Measurements from ENCODE around the gene TOX4.

TOX4 gene

GRCh38 chr14:21454843-21455544 lies 22.0 kb upstream of the TOX4 start:
- Histone ChIP-seq H3K4ac (ENCODE audit: low read depth in 1 of 2, low read length in 2 of 2) (no peak overlapping the region), H3K27ac (ENCODE audit: low read length, poor library complexity, severe bottlenecking) (peak overlapping the region; percentile 83), H2AK5ac (ENCODE audit: low read length, severe bottlenecking) (no peak overlapping the region), H3K4me2 (ENCODE audit: low read length, poor library complexity, severe bottlenecking) (peak overlapping the region; percentile 95), H2BK5ac (ENCODE audit: low read depth, low read length, poor library complexity, severe bottlenecking) (no peak overlapping the region), H3K9me3 (ENCODE audit: control insufficient read depth, low read length) (no peaks in the 10 kb centered on the region), H3K9ac (ENCODE audit: low read length) (peak overlapping the region; percentile 100), H3K79me1 (replicated peaks; ENCODE audit: low read length, poor library complexity, severe bottlenecking) (no peaks in the 10 kb centered on the region), H3K18ac (ENCODE audit: low read depth in 1 of 2, low read length in 2 of 2) (no peak overlapping the region), H4K8ac (ENCODE audit: low read length) (no peak overlapping the region), H3K36me3 (ENCODE audit: control insufficient read depth in 1 of 2, insufficient read depth in 2 of 2, low read depth in 1 of 2, low read length in 2 of 2) (peaks cover 2 to 25% of the 10 kb centered on the region in 2 experiments), H3K4me1 (ENCODE audit: control insufficient read depth, insufficient read depth, low read depth, low read length) (peaks cover 6% of the 10 kb centered on the region), H2AFZ (ENCODE audit: low read depth, low read length) (no peak overlapping the region), H3K27me3 (ENCODE audit: control insufficient read depth in 1 of 2, insufficient read depth in 1 of 2, low read length in 2 of 2) (no peaks in the 10 kb centered on the region), H3K14ac (ENCODE audit: low read length in 2 of 2) (peak overlapping the region in 1 of 2 experiments; percentile 41), H4K91ac (ENCODE audit: low read length) (no peak overlapping the region), H3K23ac (ENCODE audit: low read length in 2 of 2) (no peak overlapping the region), H2BK12ac (ENCODE audit: low read length in 2 of 2) (no peak overlapping the region), H2BK120ac (ENCODE audit: low read depth, low read length) (no peak overlapping the region), H2BK15ac (ENCODE audit: low read depth, poor library complexity, severe bottlenecking) (no peak overlapping the region), H3K4me3 (ENCODE audit: insufficient read depth in 1 of 2, low read depth in 1 of 2, low read length in 2 of 2) (peak overlapping the region; percentile 49 to 96)
- 55% methylated on average over 15 of the region's 15 CpGs for WGBS
- DNase-seq: peak; percentile 15

GRCh38 chr14:21455592-21455911 lies 21.4 kb upstream of the TOX4 start:
- Histone ChIP-seq H3K79me1 (replicated peaks; ENCODE audit: low read length, poor library complexity, severe bottlenecking) (no peaks in the 10 kb centered on the region), H3K4ac (ENCODE audit: low read depth in 1 of 2, low read length in 2 of 2) (peak overlapping the region in 1 of 2 experiments; percentile 97), H3K9ac (ENCODE audit: low read length) (peak overlapping the region; percentile 100), H3K36me3 (ENCODE audit: control insufficient read depth in 1 of 2, insufficient read depth in 2 of 2, low read depth in 1 of 2, low read length in 2 of 2) (peaks cover 4 to 28% of the 10 kb centered on the region in 2 experiments), H3K4me3 (ENCODE audit: insufficient read depth in 1 of 2, low read depth in 1 of 2, low read length in 2 of 2) (peak overlapping the region; percentile 87 to 96), H3K4me2 (ENCODE audit: low read length, poor library complexity, severe bottlenecking) (peak overlapping the region; percentile 95), H4K8ac (ENCODE audit: low read length) (no peak overlapping the region), H2BK120ac (ENCODE audit: low read depth, low read length) (peak overlapping the region; percentile 52), H2BK5ac (ENCODE audit: low read depth, low read length, poor library complexity, severe bottlenecking) (no peak overlapping the region), H4K91ac (ENCODE audit: low read length) (no peak overlapping the region), H3K27me3 (ENCODE audit: control insufficient read depth in 1 of 2, insufficient read depth in 1 of 2, low read length in 2 of 2) (no peaks in the 10 kb centered on the region), H3K9me3 (ENCODE audit: control insufficient read depth, low read length) (no peaks in the 10 kb centered on the region), H3K14ac (ENCODE audit: low read length in 2 of 2) (no peak overlapping the region), H2BK12ac (ENCODE audit: low read length in 2 of 2) (peak overlapping the region in 1 of 2 experiments; percentile 42), H2AK5ac (ENCODE audit: low read length, severe bottlenecking) (no peak overlapping the region), H2AFZ (ENCODE audit: low read depth, low read length) (peak overlapping the region; percentile 76), H3K4me1 (ENCODE audit: control insufficient read depth, insufficient read depth, low read depth, low read length) (peaks cover 5% of the 10 kb centered on the region), H2BK15ac (ENCODE audit: low read depth, poor library complexity, severe bottlenecking) (no peak overlapping the region), H3K27ac (ENCODE audit: low read length, poor library complexity, severe bottlenecking) (peak overlapping the region; percentile 83), H3K18ac (ENCODE audit: low read depth in 1 of 2, low read length in 2 of 2) (peak overlapping the region; percentile 66 to 73), H3K23ac (ENCODE audit: low read length in 2 of 2) (no peak overlapping the region)
- WGBS: 0% methylated on average over 4 of the region's 17 CpGs
- no peak for DNase-seq

GRCh38 chr14:21455912-21456667 lies 20.9 kb upstream of the TOX4 start, which contains the start of gene CHD8:
Gene CHD8, minus strand, starts transcription at chr14:21456123. Its CDS starts 24,480 bp downstream, at chr14:21431643.
- H2BK5ac ChIP-seq (ENCODE audit: low read depth, low read length, poor library complexity, severe bottlenecking): peak within 1 kb of the TSS; percentile 19
- H2AK5ac ChIP-seq (ENCODE audit: low read length, severe bottlenecking): no peak within 1 kb of the TSS
- 3% methylated on average over 32 of the region's 36 CpGs for WGBS
- H3K18ac ChIP-seq (ENCODE audit: low read depth in 1 of 2, low read length in 2 of 2): peak within 1 kb of the TSS; percentile 66 to 92
- peak within 1 kb of the TSS; percentile 52 for H2BK120ac ChIP-seq (ENCODE audit: low read depth, low read length)
- H4K91ac ChIP-seq (ENCODE audit: low read length): peak within 1 kb of the TSS; percentile 87
- DNase-seq: peak; percentile 100
- H3K4me2 ChIP-seq (ENCODE audit: low read length, poor library complexity, severe bottlenecking): peak within 1 kb of the TSS; percentile 95
- H3K9me3 ChIP-seq (ENCODE audit: control insufficient read depth, low read length): no peaks in the 10 kb centered on the region
- H3K4ac ChIP-seq (ENCODE audit: low read depth in 1 of 2, low read length in 2 of 2): peak within 1 kb of the TSS in 1 of 2 experiments; percentile 97
- peak within 1 kb of the TSS in 1 of 2 experiments; percentile 41 for H3K14ac ChIP-seq (ENCODE audit: low read length in 2 of 2)
- H3K27ac ChIP-seq (ENCODE audit: low read length, poor library complexity, severe bottlenecking): peak within 1 kb of the TSS; percentile 96
- H3K9ac ChIP-seq (ENCODE audit: low read length): peak within 1 kb of the TSS; percentile 100
- H3K79me1 ChIP-seq (replicated peaks; ENCODE audit: low read length, poor library complexity, severe bottlenecking): no peaks in the 10 kb centered on the region
- peak within 1 kb of the TSS in 1 of 2 experiments; percentile 42 for H2BK12ac ChIP-seq (ENCODE audit: low read length in 2 of 2)
- peak within 1 kb of the TSS; percentile 87 to 96 for H3K4me3 ChIP-seq (ENCODE audit: insufficient read depth in 1 of 2, low read depth in 1 of 2, low read length in 2 of 2)
- H3K4me1 ChIP-seq (ENCODE audit: control insufficient read depth, insufficient read depth, low read depth, low read length): peaks cover 5% of the 10 kb centered on the region
- H3K27me3 ChIP-seq (ENCODE audit: control insufficient read depth in 1 of 2, insufficient read depth in 1 of 2, low read length in 2 of 2): no peaks in the 10 kb centered on the region
- H2AFZ ChIP-seq (ENCODE audit: low read depth, low read length): peak within 1 kb of the TSS; percentile 76
- H3K36me3 ChIP-seq (ENCODE audit: control insufficient read depth in 1 of 2, insufficient read depth in 2 of 2, low read depth in 1 of 2, low read length in 2 of 2): peaks cover 7 to 33% of the 10 kb centered on the region in 2 experiments
- no peak within 1 kb of the TSS for H2BK15ac ChIP-seq (ENCODE audit: low read depth, poor library complexity, severe bottlenecking)
- no peak within 1 kb of the TSS for H3K23ac ChIP-seq (ENCODE audit: low read length in 2 of 2)
- H4K8ac ChIP-seq (ENCODE audit: low read length): peak within 1 kb of the TSS; percentile 100

- Histone ChIP-seq H2AFZ (ENCODE audit: low read depth, low read length) (no peak overlapping the region), H3K14ac (ENCODE audit: low read length in 2 of 2) (no peak overlapping the region), H3K27me3 (ENCODE audit: control insufficient read depth in 1 of 2, insufficient read depth in 1 of 2, low read length in 2 of 2) (no peaks in the 10 kb centered on the region), H3K27ac (ENCODE audit: low read length, poor library complexity, severe bottlenecking) (no peak overlapping the region), H2BK120ac (ENCODE audit: low read depth, low read length) (no peak overlapping the region), H3K4me1 (ENCODE audit: control insufficient read depth, insufficient read depth, low read depth, low read length) (no peaks in the 10 kb centered on the region), H3K4me2 (ENCODE audit: low read length, poor library complexity, severe bottlenecking) (no peak overlapping the region), H4K91ac (ENCODE audit: low read length) (no peak overlapping the region), H3K36me3 (ENCODE audit: control insufficient read depth in 1 of 2, insufficient read depth in 2 of 2, low read depth in 1 of 2, low read length in 2 of 2) (peaks cover 20 to 82% of the 10 kb centered on the region in 2 experiments), H3K9ac (ENCODE audit: low read length) (no peak overlapping the region), H2BK15ac (ENCODE audit: low read depth, poor library complexity, severe bottlenecking) (no peak overlapping the region), H3K18ac (ENCODE audit: low read depth in 1 of 2, low read length in 2 of 2) (no peak overlapping the region), H3K79me1 (replicated peaks; ENCODE audit: low read length, poor library complexity, severe bottlenecking) (peaks cover 13% of the 10 kb centered on the region), H3K4ac (ENCODE audit: low read depth in 1 of 2, low read length in 2 of 2) (no peak overlapping the region), H2BK5ac (ENCODE audit: low read depth, low read length, poor library complexity, severe bottlenecking) (no peak overlapping the region), H4K8ac (ENCODE audit: low read length) (no peak overlapping the region), H3K23ac (ENCODE audit: low read length in 2 of 2) (no peak overlapping the region), H2AK5ac (ENCODE audit: low read length, severe bottlenecking) (no peak overlapping the region), H2BK12ac (ENCODE audit: low read length in 2 of 2) (no peak overlapping the region), H3K4me3 (ENCODE audit: insufficient read depth in 1 of 2, low read depth in 1 of 2, low read length in 2 of 2) (no peak overlapping the region), H3K9me3 (ENCODE audit: control insufficient read depth, low read length) (no peaks in the 10 kb centered on the region)
- WGBS: no CpG with 5 or more reads among the region's 1 CpG
- peak; percentile 42 for DNase-seq
These were observed 9.4 kb upstream of the TOX4 start for GRCh38 chr14:21467616-21468015.

All from mesenchymal stem cell (in vitro differentiated cells and primary cell).